Dendritic cell treated with granulocyte-macrophage colony-stimulating factor and Interleukin-4, amounts not matched to agents 40 ng/mL and 50 ng/mL, for 4 days (primary cell): ENCODE results near the gene ACP4.
"Not testable (repeated sequence)": the region's sequence is repeated elsewhere in the genome, so short reads cannot be mapped to it uniquely, and the experiment has no call there.

Experiments used
- H3K27ac Mint-ChIP-seq: one replicate; pipeline ENCODE4 v1.8.0; 2022; ENCODE audit warnings: mild to moderate bottlenecking, mixed read lengths
- H3K27me3 Mint-ChIP-seq: one replicate; pipeline ENCODE4 v1.8.0; 2022; ENCODE audit warnings: mild to moderate bottlenecking, mixed read lengths
- H3K36me3 Mint-ChIP-seq: one replicate; pipeline ENCODE4 v1.8.0; 2022; ENCODE audit warnings: low read depth, mixed read lengths
- H3K4me1 Mint-ChIP-seq: one replicate; pipeline ENCODE4 v1.8.0; 2022; ENCODE audit warnings: low read depth, mixed read lengths
- H3K4me3 Mint-ChIP-seq: one replicate; pipeline ENCODE4 v1.8.0; 2022; ENCODE audit warnings: mild to moderate bottlenecking, moderate library complexity, mixed read lengths
- H3K9me3 Mint-ChIP-seq: one replicate; pipeline ENCODE4 v1.8.0; 2022; ENCODE audit warnings: mixed read lengths
- intact Hi-C: fragments of 100-400 bp; cut with micrococcal nuclease; formaldehyde crosslinking; loops from one replicate; pipeline ENCODE4 v1.15.0; 2022

ACP4 gene

DNA sequence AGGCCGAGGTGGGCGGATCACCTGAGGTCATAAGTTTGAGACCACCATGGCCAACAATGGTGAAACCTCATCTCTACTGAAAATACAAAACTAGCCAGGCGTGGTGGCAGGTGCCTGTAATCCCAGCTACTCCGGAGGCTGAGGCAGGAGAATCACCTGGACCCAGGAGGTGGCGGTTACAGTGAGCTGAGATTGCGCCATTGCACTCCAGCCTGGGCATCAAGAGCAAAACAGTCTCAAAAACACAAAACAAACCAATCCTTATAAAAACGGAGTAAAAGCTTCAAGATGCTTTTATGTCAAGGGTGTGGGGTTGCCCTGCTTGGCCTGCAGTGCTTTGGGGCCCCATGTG is 7.2 kb downstream of the ACP4 start:
- Mint-ChIP-seq H3K27ac (no peak overlapping the region), H3K4me3 (no peak overlapping the region), H3K4me1 (no peaks in the 10 kb centered on the region), H3K9me3 (no peaks in the 10 kb centered on the region), H3K27me3 (peaks cover 2% of the 10 kb centered on the region), H3K36me3 (peaks cover 56% of the 10 kb centered on the region)
- intact Hi-C loops, result no loop called here

DNA sequence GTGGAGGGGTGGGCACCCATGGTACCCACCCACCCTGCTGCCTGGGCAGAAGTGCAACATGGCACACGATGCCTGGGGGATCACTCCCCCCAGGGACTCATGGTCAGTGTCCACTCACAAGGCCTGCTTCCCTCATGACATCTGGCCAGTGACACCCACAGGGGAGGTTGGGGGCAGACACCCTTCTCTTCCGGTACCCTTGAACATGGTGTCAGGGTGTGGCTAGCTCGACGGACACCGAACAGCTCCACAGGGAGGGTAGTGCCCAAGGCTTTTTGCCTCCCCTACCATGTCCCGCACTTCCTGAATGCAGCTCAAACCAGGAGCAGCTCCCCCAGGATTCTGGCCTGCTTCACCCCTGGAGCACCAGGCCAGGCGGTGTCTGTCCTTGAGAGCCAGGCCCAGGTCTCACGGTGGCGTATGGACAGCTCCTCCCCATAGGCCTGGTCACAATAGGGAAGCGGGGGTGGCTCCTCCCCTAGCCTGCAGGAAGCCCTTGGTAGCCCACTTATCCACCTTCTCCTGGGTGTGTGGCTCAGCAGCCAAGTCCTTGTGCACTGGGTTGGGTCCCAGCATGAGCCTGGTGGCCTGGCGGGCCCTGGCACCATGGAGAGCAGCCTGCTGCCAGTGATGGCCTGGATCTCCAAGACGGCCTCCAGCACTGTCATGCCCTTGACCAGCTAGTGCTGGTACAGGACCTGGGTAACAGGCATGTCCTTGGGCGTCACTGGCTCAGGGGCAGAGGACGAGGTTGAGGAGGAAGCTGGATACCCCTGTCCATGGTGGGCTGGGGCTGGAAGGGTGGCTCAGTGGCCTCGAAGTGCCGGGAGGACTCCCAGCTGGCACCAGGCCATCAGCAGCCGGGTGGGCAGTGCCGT is 7.8 kb downstream of the ACP4 start:
- peaks cover 2% of the 10 kb centered on the region for H3K27me3 Mint-ChIP-seq
- no peaks in the 10 kb centered on the region for H3K9me3 Mint-ChIP-seq
- H3K4me3 Mint-ChIP-seq, result no peak overlapping the region
- no peak overlapping the region for H3K27ac Mint-ChIP-seq
- peaks cover 56% of the 10 kb centered on the region for H3K36me3 Mint-ChIP-seq
- peaks cover 5% of the 10 kb centered on the region for H3K4me1 Mint-ChIP-seq
- intact Hi-C loops, result no loop called here

DNA sequence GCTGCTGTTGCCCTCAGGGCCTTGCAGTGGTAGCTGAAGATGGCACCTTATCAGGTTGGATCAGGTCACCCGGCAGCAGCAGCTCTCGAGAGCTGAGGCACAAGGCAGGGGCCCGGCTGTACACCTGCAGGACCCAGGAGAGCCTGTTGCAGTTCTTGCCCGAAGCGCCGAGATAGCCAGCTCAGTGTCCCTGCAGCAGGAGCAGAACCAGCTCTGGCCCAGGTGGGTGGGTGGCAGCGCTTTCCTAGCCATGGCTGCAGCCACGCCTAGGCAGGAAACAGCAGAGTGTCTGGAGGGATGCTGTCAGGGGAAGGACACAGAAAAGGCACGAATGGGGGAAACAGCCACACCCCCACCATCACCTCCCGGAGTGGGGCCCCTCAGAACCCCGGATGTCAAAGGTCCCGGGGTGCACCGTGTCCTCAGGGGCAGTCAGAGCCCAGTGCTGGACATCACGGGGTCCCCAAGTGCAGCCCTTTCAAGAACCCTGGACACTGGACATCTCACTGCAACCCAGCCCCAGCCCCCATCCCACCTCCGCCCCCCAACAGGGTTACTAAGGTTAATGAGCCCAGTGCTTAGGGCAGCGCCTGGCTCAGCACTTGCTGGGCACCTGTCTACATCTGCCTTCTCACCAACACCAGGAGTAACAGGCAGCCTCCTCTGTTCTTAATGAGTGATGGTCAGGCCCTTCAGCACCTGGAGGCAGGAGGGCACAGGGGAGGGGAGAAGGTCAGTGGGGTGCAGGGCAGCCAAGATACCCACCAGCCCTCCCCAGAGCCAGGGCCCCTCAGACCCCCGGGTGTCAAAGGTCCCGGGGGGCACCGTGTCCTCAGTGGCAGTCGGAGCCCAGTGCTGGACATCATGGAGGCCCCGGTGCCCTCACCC is 8.7 kb downstream of the ACP4 start:
- peaks cover 14% of the 10 kb centered on the region for H3K4me1 Mint-ChIP-seq
- H3K27ac Mint-ChIP-seq, result no peak overlapping the region
- H3K27me3 Mint-ChIP-seq, result peaks cover 2% of the 10 kb centered on the region
- H3K9me3 Mint-ChIP-seq, result no peaks in the 10 kb centered on the region
- H3K4me3 Mint-ChIP-seq, result no peak overlapping the region
- H3K36me3 Mint-ChIP-seq, result peaks cover 56% of the 10 kb centered on the region
- intact Hi-C loops, result no loop called here

DNA sequence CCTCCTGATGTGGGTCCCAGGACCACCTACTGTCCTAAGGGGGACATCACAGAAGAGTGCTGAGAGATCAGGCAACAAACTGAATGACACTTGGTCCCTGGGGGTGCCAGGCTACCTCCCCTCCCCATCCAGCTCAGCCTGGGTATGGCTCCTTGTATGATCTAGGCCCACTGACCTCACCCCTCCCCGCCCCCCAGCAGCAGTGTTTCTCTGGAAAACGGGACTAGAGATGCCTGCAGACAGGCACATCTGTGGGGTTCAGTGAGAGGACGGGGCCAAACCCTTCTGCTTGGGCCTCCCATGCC is 9.3 kb downstream of the ACP4 start:
- peaks cover 16% of the 10 kb centered on the region for H3K4me1 Mint-ChIP-seq
- H3K9me3 Mint-ChIP-seq, result no peaks in the 10 kb centered on the region
- intact Hi-C loops, result no loop called here
- no peak overlapping the region for H3K27ac Mint-ChIP-seq
- H3K27me3 Mint-ChIP-seq, result no peaks in the 10 kb centered on the region
- peaks cover 60% of the 10 kb centered on the region for H3K36me3 Mint-ChIP-seq
- no peak overlapping the region for H3K4me3 Mint-ChIP-seq

DNA sequence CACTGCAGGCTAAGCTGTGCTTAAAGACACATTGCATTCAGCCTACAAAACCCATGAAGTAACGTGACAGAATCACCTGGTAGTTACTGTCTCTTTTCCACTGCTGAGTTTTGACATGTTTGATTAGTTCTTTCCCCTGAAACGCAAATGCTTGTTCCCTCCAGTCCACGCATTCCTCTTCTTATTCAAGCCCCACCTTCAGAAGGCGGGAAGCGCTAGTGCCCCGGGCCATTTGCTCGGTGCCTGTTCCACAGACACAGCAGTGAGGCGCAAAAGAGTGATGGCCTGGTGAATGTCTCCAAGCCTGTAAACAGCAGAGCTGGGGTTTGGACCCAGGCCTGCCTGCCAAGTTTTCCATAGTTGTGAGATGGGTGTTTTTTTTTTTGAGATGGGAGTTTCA is 10.9 kb downstream of the ACP4 start:
- Mint-ChIP-seq H3K9me3 (no peaks in the 10 kb centered on the region), H3K27me3 (no peaks in the 10 kb centered on the region), H3K36me3 (peaks cover 68% of the 10 kb centered on the region), H3K4me1 (peaks cover 24% of the 10 kb centered on the region), H3K27ac (no peak overlapping the region), H3K4me3 (no peak overlapping the region)
- intact Hi-C loops, result loop anchor here (10.0 kb wide), 1 partner anchor 76 kb away; the partner anchor contains the start of gene CLEC11A

DNA sequence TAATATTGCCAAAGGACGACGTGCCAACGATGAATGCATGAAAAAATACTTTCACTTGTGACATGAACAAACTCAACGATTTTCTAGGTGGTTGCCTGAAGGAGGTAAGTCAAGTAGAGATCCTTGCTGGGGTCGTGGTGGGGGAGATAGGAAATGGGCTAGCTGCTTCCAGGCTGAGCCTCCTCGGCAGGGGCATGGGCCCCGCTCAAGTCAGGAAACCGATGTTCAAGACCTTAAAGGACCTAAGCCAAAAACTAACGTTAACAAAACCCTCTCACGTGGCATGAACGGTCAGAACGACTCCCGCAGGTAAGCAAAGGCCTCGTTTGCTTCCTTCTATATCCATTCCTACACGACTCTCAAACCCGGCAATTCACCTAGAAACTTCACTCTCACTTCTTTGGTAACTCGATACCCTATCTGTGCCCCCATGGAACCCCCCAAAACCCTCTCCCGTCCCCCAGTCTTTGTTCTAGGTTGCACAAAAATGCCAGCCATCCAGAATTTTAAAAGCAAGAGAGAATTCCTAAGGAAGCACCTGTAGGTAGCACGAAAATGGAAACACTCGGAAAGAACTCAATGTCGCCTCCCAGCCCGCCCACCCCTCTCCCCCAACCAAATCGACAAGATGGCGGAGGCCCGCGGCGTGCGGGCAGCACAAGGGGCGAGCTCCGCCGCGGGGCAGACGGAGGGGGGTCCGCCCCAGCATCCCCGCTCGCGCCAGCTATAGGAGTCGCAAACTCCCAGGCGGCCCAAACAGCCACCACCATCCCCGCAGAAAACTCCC is 13.6 kb downstream of the ACP4 start:
- no peaks in the 10 kb centered on the region for H3K9me3 Mint-ChIP-seq
- no peaks in the 10 kb centered on the region for H3K27me3 Mint-ChIP-seq
- peak overlapping the region; percentile 100 for H3K4me3 Mint-ChIP-seq
- peak overlapping the region; percentile 100 for H3K27ac Mint-ChIP-seq
- H3K4me1 Mint-ChIP-seq, result peaks cover 24% of the 10 kb centered on the region
- intact Hi-C loops, result loop anchor here (10.0 kb wide), 1 partner anchor 79 kb away; the partner anchor contains the start of gene CLEC11A
- peaks cover 46% of the 10 kb centered on the region for H3K36me3 Mint-ChIP-seq

DNA sequence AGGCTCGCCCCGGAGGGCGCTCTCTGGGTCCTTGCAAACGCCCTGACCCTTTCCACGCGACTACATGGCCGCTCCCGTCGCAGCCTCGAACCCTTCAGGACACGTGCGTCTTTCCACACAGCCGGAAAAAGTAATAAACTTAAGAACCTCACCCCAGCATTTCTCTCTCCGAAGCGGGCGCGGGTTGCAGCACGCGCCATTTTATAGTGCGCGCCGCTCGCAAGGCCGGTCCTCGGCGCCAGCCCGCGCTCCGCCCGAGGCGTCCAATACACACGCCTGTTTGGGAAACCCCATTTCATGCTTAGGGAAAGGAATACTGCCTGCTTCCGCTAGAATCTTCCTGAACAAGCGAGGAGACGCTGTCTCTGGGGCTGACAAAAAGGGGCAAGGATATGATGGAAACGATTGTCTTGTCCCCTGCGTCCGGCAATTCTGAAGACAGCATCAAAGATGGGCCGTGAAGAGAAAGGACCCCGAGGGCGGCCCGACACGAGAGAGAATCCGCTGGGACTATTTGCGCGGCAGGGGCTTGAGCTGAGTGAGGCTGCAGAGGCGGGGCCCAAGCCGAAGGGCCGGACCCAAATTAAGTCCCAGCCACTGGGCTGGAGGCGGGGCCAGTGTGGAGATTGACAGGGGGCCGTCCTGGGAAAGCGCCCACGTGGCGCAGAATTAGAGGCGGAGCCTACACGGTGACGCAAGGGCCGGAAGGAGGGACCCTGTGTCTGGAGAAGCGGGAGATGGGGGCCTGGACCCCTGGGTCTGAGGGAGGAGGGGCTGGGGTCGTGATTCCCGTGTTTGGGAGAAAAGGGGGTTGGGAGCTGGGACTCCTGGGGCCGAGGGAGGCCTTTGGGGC is 14.4 kb downstream of the ACP4 start:
- peak overlapping the region; percentile 100 for H3K27ac Mint-ChIP-seq
- H3K4me3 Mint-ChIP-seq, result peak overlapping the region; percentile 100
- peaks cover 24% of the 10 kb centered on the region for H3K4me1 Mint-ChIP-seq
- H3K9me3 Mint-ChIP-seq, result no peaks in the 10 kb centered on the region
- no peaks in the 10 kb centered on the region for H3K27me3 Mint-ChIP-seq
- H3K36me3 Mint-ChIP-seq, result peaks cover 38% of the 10 kb centered on the region
- intact Hi-C loops, result loop anchor here (10.0 kb wide), 1 partner anchor 80 kb away; the partner anchor contains the start of gene CLEC11A

DNA sequence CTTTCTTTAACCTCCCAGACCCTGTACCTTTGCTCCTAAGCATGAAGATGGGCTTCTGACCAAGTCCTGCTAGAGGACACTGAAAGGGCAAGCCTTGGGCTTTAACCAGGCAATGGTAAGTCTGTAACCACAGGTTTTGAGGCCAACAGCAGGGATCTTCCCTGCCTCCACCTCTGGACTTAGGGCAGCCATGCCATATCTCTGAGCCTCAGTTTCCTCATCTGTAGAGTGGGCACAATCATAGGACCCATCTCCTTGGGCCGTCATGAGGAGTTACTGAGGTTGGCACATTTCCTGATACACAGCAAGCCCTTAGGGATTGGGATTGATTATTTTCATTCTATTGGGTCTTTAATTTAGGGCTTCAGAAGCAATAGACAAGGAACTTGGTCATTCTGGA is 18.6 kb downstream of the ACP4 start:
- intact Hi-C loops, result loop anchor here (10.0 kb wide), 1 partner anchor 84 kb away; the partner anchor contains the start of gene CLEC11A
- H3K27me3 Mint-ChIP-seq, result peaks cover 14% of the 10 kb centered on the region
- peaks cover 12% of the 10 kb centered on the region for H3K36me3 Mint-ChIP-seq
- H3K4me1 Mint-ChIP-seq, result peaks cover 10% of the 10 kb centered on the region
- H3K4me3 Mint-ChIP-seq, result no peak overlapping the region
- no peak overlapping the region for H3K27ac Mint-ChIP-seq
- H3K9me3 Mint-ChIP-seq, result no peaks in the 10 kb centered on the region

DNA sequence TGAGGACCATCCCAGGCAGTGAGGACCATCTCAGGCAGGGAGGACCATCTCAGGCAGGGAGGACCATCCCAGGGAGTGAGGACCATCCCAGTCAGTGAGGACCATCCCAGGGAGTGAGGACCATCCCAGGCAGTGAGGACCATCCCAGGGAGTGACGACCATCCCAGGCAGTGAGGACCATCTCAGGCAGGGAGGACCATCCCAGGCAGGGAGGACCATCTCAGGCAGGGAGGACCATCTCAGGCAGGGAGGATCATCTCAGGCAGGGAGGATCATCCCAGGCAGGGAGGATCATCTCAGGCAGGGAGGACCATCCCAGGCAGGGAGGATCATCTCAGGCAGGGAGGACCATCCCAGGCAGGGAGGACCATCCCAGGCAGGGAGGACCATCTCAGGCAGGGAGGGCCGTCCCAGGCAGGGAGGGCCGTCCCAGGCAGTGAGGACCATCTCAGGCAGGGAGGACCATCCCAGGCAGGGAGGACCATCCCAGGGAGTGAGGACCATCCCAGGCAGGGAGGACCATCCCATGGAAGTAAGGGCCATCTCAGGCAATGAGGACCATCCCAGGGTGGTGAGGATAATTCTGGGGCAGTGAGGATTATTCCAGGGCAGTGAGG is 21.5 kb downstream of the ACP4 start:
- intact Hi-C loops, H3K4me3 Mint-ChIP-seq, H3K9me3 Mint-ChIP-seq, H3K36me3 Mint-ChIP-seq, H3K27ac Mint-ChIP-seq, H3K4me1 Mint-ChIP-seq: not testable (repeated sequence)
- peaks cover 37% of the 10 kb centered on the region for H3K27me3 Mint-ChIP-seq

DNA sequence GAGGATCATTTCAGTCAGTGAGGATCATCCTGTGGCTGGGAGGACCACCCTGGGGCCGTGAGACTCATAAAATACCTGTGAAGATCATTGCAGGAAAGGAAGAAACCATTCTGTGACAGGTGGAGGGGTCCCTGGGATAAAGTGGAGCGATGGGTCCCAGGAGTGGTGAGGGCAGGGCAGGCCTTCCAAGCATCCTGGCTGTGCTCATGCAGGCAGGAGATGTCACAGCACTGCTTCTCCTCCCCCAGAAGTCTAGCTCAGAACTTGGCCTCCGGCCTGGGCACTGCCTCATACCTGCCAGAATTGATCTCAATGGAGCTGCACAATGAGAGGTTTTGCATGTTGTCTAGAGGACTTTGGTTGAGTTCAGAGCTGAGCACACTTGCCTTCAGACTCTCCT is 22.3 kb downstream of the ACP4 start:
- H3K4me3 Mint-ChIP-seq, result no peak overlapping the region
- intact Hi-C loops, result no loop called here

DNA sequence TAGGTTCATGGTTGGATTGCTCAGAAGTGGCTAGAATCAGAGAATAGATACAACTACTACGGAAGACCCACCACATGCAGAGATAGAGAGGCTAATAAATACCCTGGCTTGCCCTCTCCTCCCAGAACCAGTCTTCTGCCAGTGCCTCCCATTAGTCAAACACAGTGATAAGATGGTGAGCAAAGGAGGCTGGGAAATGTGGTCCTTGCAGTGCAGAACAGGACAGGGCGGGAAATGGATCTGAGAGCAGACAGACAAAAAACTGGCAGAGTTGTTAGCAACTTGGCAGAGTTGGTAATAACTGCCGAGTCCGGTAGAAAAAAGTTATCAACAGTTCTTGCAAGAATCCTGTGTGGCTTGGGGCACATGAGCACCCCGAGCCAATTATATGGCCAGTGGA is 24.7 kb downstream of the ACP4 start:
- Mint-ChIP-seq H3K9me3 (no peaks in the 10 kb centered on the region), H3K27ac (no peak overlapping the region), H3K27me3 (peaks cover 66% of the 10 kb centered on the region), H3K4me3 (no peak overlapping the region), H3K4me1 (peaks cover 14% of the 10 kb centered on the region), H3K36me3 (no peaks in the 10 kb centered on the region)
- intact Hi-C loops, result no loop called here

More for the DNA sequence above, 22.3 kb downstream of the ACP4 start:
- H3K36me3 Mint-ChIP-seq, result no peaks in the 10 kb centered on the region
- no peak overlapping the region for H3K27ac Mint-ChIP-seq
- no peaks in the 10 kb centered on the region for H3K4me1 Mint-ChIP-seq
- no peaks in the 10 kb centered on the region for H3K9me3 Mint-ChIP-seq
- H3K27me3 Mint-ChIP-seq, result peaks cover 44% of the 10 kb centered on the region

DNA sequence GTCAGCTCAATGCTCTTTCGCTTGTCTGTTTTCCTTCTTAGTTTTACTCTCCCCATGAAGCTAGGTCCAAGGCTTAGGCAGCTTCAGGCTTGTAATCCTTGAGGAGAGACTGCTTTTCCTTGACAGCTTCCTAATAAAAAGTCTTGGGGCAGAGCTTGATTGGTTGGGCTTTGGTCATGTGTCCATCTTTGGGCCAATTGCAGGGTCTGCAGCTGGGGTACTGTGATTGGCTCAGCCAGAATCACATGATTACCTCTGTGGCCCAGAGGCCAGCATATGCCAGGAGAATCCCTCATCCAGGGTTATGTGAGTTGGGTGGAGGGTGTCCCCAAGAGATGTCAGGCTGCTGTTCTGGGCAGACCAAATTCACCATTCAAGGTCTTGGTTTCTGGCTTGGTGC is 25.2 kb downstream of the ACP4 start:
- no peak overlapping the region for H3K4me3 Mint-ChIP-seq
- H3K9me3 Mint-ChIP-seq, result no peaks in the 10 kb centered on the region
- H3K36me3 Mint-ChIP-seq, result no peaks in the 10 kb centered on the region
- peaks cover 20% of the 10 kb centered on the region for H3K4me1 Mint-ChIP-seq
- intact Hi-C loops, result no loop called here
- peaks cover 69% of the 10 kb centered on the region for H3K27me3 Mint-ChIP-seq
- H3K27ac Mint-ChIP-seq, result no peak overlapping the region
